ENCODE results near the gene DUSP7. TPM values are rescaled to one million over a fixed set of nuclear protein-coding genes. Genes with fewer than 3 reads are reported as not detected.

The DUSP7 gene
- total RNA-seq, 2 experiments from 2014 or later, result 17.1 to 20.3 TPM

DNA sequence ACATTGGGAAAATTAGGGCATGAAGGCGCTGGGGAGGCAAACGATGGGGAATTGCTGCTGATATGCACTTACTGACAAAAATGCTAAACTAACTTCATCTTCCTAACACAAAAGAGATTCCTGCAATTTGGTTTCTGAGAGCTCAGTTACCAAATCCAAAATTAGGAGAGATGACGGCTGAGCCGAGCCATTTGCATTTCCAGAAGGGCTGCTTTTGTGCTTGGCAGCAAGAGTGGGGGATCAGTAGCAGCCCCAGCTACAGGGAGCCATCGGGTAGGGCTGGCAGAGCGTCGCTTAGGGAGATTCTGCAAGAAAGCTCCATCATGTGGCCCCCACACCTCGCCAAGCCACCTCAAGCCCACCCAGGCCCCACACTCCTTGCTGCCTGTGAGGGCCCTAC lies 16.1 kb upstream of the DUSP7 start:
- Mint-ChIP-seq H3K27ac (no peak overlapping the region), H3K36me3 (ENCODE audit: low read depth) (no peaks in the 10 kb centered on the region), H3K4me1 (no peaks in the 10 kb centered on the region), H3K9me3 (ENCODE audit: low read depth) (no peaks in the 10 kb centered on the region), H3K27me3 (no peaks in the 10 kb centered on the region), H3K4me3 (no peak overlapping the region)
- CTCF ChIA-PET, result no interaction called here
- POLR2A ChIA-PET, result no interaction called here
- DNase-seq, result no peak
- intact Hi-C loops (cut with DNase I, micrococcal nuclease), result no loop called here
- ATAC-seq, result no peak

DNA sequence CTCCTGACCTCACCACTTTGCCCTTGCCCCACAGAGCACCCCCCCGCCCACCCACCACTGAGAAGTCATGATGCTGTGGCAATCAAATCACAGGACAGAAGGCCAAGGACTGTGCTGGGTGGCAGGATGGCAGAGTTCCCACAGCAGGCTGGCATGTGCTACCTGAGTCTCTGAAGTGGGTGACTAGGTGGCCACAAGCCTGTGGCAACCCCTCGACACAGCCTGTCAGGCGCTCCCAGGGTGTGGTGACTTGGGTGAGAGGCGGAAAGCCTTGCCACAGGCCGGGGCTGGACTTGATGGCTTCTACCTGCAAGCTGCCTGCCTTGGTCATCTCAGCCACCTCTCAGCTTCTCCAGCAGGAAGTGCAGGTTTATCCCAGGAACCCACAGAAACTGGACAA lies 15.6 kb upstream of the DUSP7 start:
- no peak for ATAC-seq
- no peaks in the 10 kb centered on the region for H3K9me3 Mint-ChIP-seq (ENCODE audit: low read depth)

DNA sequence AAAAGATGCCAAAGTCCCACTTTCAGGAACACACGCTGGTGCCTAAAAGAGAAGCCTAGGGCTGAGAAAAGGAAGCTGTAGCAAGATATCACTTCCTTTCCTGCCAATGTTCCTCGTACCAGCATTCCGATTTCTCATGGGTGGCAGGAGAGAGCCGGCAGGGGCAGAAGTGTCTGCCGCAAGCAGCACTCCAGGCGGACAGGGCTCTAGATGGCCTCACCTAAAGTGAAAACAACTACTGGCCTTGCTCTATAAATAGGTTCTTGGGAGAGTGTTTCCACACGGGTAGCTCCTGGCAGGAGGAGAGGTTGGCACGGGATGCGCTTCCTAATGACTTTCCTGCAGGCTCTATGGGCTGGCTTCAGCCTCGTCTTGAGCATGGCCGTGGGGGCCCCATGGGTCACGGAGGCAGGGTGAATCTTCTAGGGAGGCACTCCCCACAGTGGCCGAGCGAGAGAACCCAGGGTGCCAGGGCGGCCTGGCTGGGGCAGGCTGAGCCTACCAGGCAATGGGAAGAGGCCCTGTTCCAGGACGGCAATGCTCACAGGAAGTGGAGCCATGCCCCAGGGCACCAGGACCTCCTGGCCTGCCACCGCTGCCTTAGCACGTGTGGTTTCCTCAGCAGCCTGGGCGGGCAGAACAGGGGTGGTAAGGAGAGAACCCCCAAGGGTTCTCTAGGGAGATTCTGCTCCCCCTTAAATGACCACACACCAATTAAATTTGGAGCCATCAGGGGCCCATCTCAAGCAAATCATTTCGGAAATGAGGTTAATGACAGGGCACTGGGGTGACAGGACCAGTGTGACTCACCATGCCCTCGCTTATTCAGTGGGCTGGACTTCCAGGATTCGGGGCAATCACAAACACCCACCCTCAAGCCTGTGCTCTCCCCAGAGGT lies 14.6 kb upstream of the DUSP7 start:
- Mint-ChIP-seq H3K27me3 (no peaks in the 10 kb centered on the region), H3K9me3 (ENCODE audit: low read depth) (no peaks in the 10 kb centered on the region), H3K4me3 (no peak overlapping the region), H3K36me3 (ENCODE audit: low read depth) (no peaks in the 10 kb centered on the region), H3K4me1 (no peaks in the 10 kb centered on the region), H3K27ac (no peak overlapping the region)
- DNase-seq (no peak), ATAC-seq (no peak)
- ChIA-PET CTCF (no interaction called here), POLR2A (no interaction called here)
- intact Hi-C loops (cut with DNase I, micrococcal nuclease), result no loop called here

More for the DNA sequence above, 15.6 kb upstream of the DUSP7 start:
- no peak for DNase-seq
- no peak overlapping the region for H3K27ac Mint-ChIP-seq
- no peaks in the 10 kb centered on the region for H3K36me3 Mint-ChIP-seq (ENCODE audit: low read depth)
- no peak overlapping the region for H3K4me3 Mint-ChIP-seq
- H3K27me3 Mint-ChIP-seq, result no peaks in the 10 kb centered on the region
- no peaks in the 10 kb centered on the region for H3K4me1 Mint-ChIP-seq
- ChIA-PET CTCF (no interaction called here), POLR2A (no interaction called here)
- intact Hi-C loops (cut with DNase I, micrococcal nuclease), result no loop called here

DNA sequence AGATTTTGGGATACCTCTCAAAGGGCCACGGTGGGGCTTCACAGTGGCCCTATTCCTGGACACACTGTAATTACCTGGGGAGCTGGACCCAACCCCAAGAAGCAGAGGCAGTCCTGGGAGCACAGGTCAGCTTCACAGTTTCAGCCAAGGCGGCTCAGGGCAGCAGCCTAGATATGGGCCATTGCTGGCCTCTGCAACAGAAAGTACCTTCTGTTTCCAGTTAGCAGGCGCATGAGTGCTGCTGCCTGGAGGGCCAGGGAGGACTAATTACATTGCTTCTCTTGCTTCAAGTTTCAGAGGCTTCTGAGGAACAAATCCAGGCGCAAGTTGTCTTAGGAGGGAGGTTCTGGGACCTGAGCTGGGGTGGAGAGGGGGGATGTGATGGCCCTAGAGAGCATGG lies 13.5 kb upstream of the DUSP7 start:
- ATAC-seq (no peak), DNase-seq (no peak)
- CTCF ChIA-PET, result interaction anchor here (1.4 to 1.5 kb wide), 2 partner anchors 17 to 57 kb away, joined by 4 read pairs; no protein-coding TSS in a partner anchor
- POLR2A ChIA-PET, result no interaction called here
- H3K4me1 Mint-ChIP-seq, result no peaks in the 10 kb centered on the region
- no peaks in the 10 kb centered on the region for H3K27me3 Mint-ChIP-seq
- H3K9me3 Mint-ChIP-seq (ENCODE audit: low read depth), result no peaks in the 10 kb centered on the region
- H3K27ac Mint-ChIP-seq, result no peak overlapping the region
- intact Hi-C loops (cut with DNase I, micrococcal nuclease), result no loop called here
- no peaks in the 10 kb centered on the region for H3K36me3 Mint-ChIP-seq (ENCODE audit: low read depth)
- no peak overlapping the region for H3K4me3 Mint-ChIP-seq

DNA sequence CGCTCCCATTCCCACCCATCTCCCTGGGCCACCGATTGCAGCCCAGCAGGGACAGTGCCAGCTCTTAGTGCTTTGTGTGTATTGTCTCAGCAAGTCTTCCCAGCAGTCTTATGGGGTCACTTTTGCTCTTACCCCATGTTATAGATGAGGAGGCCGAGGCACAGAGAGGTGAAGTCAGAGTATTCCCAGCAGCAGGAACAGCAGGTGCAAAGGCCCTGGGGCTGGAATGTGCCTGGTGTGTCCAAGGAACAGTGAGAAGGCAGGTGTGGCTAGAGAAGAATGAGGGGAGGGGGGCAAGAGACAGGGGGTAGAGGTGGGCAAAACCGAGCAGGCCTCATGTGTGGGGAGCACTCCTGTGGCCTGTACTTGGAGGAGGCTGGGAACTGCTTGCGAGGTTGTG lies 12.8 kb upstream of the DUSP7 start:
- DNase-seq, result no peak
- H3K27me3 Mint-ChIP-seq, result no peaks in the 10 kb centered on the region

DNA sequence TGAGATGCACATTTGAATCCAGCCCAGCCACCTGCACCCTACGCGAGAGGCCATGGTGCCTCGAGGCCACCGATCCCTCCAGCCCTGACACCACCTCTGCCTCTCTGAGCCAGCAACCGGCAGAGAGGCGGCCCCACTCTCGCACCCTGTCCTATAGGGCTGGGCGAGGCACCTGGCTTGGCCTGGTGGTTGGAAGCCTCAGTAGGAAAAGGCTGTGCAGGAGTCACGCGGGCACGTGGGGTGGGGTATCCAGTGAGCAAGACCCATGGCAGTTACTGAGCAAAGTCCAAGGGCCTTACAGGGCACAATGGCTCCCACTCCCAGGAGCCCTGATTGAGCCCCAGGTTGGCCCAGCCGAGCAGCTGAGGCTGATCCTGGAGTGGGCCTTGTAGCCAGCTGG lies 12.4 kb upstream of the DUSP7 start:
- Mint-ChIP-seq H3K36me3 (ENCODE audit: low read depth) (no peaks in the 10 kb centered on the region), H3K9me3 (ENCODE audit: low read depth) (no peaks in the 10 kb centered on the region), H3K4me1 (no peaks in the 10 kb centered on the region), H3K27me3 (no peaks in the 10 kb centered on the region), H3K4me3 (no peak overlapping the region), H3K27ac (no peak overlapping the region)
- ChIA-PET POLR2A (interaction anchor here (0.6 kb wide), 1 partner anchor 52 kb away, joined by 5 read pairs; no protein-coding TSS in a partner anchor), CTCF (interaction anchor here (1.4 to 1.5 kb wide), 2 partner anchors 18 to 56 kb away, joined by 4 read pairs; no protein-coding TSS in a partner anchor)
- intact Hi-C loops (cut with DNase I, micrococcal nuclease), result no loop called here
- DNase-seq (no peak), ATAC-seq (no peak)

More for the DNA sequence above, 12.8 kb upstream of the DUSP7 start:
- H3K36me3 Mint-ChIP-seq (ENCODE audit: low read depth), result no peaks in the 10 kb centered on the region
- ChIA-PET CTCF (interaction anchor here (1.4 to 1.5 kb wide), 2 partner anchors 17 to 57 kb away, joined by 4 read pairs; no protein-coding TSS in a partner anchor), POLR2A (interaction anchor here (0.6 kb wide), 1 partner anchor 52 kb away, joined by 5 read pairs; no protein-coding TSS in a partner anchor)
- H3K4me1 Mint-ChIP-seq, result no peaks in the 10 kb centered on the region
- no peak overlapping the region for H3K4me3 Mint-ChIP-seq
- H3K9me3 Mint-ChIP-seq (ENCODE audit: low read depth), result no peaks in the 10 kb centered on the region
- no peak overlapping the region for H3K27ac Mint-ChIP-seq
- intact Hi-C loops (cut with DNase I, micrococcal nuclease), result no loop called here
- ATAC-seq, result no peak

DNA sequence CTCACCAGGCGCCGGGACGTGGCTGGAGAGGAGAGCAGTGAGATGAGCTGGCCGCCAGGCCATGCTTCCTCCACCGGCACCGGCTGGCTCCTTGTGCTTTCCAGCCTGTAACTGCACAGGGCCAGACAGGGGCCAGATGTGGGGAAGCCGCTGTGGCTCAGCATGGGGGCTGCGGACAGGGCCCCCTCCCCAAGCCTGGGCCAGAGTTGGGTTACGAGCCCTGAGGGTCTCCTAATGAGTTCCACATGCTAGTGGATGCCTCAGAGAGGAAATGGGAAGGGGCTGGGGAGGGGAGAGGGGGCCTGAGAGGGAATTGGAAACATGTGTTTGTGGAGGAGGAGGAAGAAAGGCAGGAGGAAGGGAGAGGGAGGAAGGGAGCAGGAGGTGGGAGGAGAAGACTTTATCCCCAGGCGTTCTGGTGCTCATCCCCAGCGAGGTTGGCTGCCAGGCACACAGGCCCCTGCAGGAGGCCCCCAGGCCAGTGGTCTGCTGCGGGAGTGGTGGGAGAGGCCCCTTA lies 11.7 kb upstream of the DUSP7 start:
- intact Hi-C loops (cut with DNase I, micrococcal nuclease), result no loop called here
- CTCF ChIA-PET, result interaction anchor here (0.6 kb wide), 1 partner anchor 504 kb away, joined by 3 read pairs; no protein-coding TSS in a partner anchor
- H3K27ac Mint-ChIP-seq, result no peak overlapping the region
- no peak for DNase-seq
- no peaks in the 10 kb centered on the region for H3K27me3 Mint-ChIP-seq
- POLR2A ChIA-PET, result interaction anchor here (0.8 kb wide), 1 partner anchor 15 kb away, joined by 5 read pairs; no protein-coding TSS in a partner anchor
- H3K4me3 Mint-ChIP-seq, result no peak overlapping the region
- H3K36me3 Mint-ChIP-seq (ENCODE audit: low read depth), result no peaks in the 10 kb centered on the region
- no peaks in the 10 kb centered on the region for H3K4me1 Mint-ChIP-seq
- no peak for ATAC-seq
- H3K9me3 Mint-ChIP-seq (ENCODE audit: low read depth), result no peaks in the 10 kb centered on the region

DNA sequence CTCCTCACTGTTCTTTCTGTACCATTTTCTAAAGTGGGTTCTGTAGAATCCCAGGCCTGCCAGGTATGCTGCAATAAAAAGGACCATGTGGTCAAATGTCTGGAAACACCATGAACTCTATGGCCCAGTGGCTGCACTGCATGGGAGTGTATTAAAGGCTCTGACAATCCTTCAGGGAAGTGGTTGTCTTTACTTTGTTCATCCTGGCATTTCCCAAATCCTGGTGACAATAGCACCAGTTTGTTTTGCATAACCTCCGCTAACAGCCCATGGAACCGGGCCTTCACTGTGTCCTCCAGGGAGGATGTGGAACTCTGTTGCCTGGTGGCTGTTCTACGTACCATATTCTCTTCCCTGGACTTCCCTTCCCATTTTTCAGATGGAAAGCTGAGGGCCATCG lies 11.2 kb upstream of the DUSP7 start:
- H3K27ac Mint-ChIP-seq, result no peak overlapping the region
- DNase-seq, result no peak
- H3K4me1 Mint-ChIP-seq, result no peaks in the 10 kb centered on the region
- ATAC-seq, result no peak
- intact Hi-C loops (cut with DNase I, micrococcal nuclease), result no loop called here
- H3K36me3 Mint-ChIP-seq (ENCODE audit: low read depth), result no peaks in the 10 kb centered on the region
- POLR2A ChIA-PET, result interaction anchor here (0.8 kb wide), 1 partner anchor 15 kb away, joined by 5 read pairs; no protein-coding TSS in a partner anchor
- no peak overlapping the region for H3K4me3 Mint-ChIP-seq
- H3K9me3 Mint-ChIP-seq (ENCODE audit: low read depth), result no peaks in the 10 kb centered on the region
- CTCF ChIA-PET, result interaction anchor here (0.6 to 0.9 kb wide), 2 partner anchors 76 to 504 kb away, joined by 3 read pairs; no protein-coding TSS in a partner anchor
- H3K27me3 Mint-ChIP-seq, result no peaks in the 10 kb centered on the region

DNA sequence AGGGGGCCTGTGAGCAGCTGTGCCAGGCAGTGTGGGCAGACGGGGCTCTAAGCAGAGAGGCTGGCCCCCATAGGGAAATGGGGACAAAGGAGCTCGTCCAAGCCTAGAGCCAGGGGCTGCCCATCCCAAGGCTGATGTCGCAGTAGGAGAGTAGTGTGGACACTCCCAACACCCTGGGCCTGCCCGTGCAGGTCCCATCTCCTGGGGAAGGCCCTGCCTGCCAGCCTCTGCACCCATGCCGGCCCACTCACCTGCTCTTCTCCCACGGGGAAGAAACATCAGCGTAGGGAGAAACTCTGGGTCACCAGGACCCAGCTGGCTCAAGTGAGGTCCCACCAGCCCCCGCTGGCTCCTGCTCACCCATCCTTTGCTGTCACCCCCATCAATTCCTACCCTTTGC lies 10.7 kb upstream of the DUSP7 start:
- H3K27ac Mint-ChIP-seq, result no peak overlapping the region

DNA sequence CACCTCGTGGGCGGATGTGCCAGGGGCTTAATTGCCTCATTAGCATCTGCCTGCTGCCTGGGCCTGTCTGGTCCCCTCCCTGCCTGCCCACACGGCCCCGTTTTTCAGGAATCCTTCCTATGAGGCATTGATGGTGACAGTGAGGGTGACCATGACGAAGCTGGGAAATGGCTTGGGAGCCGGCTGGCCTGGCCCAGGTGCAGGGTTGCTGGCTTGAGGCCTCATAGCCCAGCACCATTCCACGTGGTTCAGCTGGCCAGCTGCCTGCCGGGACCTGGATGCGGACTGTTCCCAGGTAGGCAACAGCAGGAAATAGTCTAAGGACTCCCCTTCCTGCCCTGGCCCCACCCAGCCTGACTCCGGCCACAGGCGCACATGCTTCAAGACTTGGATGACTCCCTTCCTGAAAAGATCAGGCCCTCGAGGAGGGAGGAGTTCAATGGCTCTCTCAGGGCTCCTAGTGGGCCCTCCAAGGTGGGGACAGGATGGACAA lies 8.9 kb upstream of the DUSP7 start:
- H3K9me3 Mint-ChIP-seq (ENCODE audit: low read depth), result no peaks in the 10 kb centered on the region
- no peak overlapping the region for H3K4me3 Mint-ChIP-seq
- H3K27ac Mint-ChIP-seq, result no peak overlapping the region
- CTCF ChIA-PET, result no interaction called here
- ATAC-seq, result no peak
- POLR2A ChIA-PET, result no interaction called here
- DNase-seq, result no peak
- no peaks in the 10 kb centered on the region for H3K36me3 Mint-ChIP-seq (ENCODE audit: low read depth)
- H3K4me1 Mint-ChIP-seq, result no peaks in the 10 kb centered on the region
- H3K27me3 Mint-ChIP-seq, result no peaks in the 10 kb centered on the region
- intact Hi-C loops (cut with DNase I, micrococcal nuclease), result no loop called here

More for the DNA sequence above, 10.7 kb upstream of the DUSP7 start:
- intact Hi-C loops (cut with DNase I, micrococcal nuclease), result no loop called here
- DNase-seq, result no peak
- ChIA-PET CTCF (interaction anchor here (0.9 kb wide), 1 partner anchor 77 kb away, joined by 3 read pairs; no protein-coding TSS in a partner anchor), POLR2A (interaction anchor here (0.8 kb wide), 1 partner anchor 14 kb away, joined by 5 read pairs; no protein-coding TSS in a partner anchor)
- Mint-ChIP-seq H3K4me1 (no peaks in the 10 kb centered on the region), H3K36me3 (ENCODE audit: low read depth) (no peaks in the 10 kb centered on the region), H3K27me3 (no peaks in the 10 kb centered on the region), H3K4me3 (no peak overlapping the region), H3K9me3 (ENCODE audit: low read depth) (no peaks in the 10 kb centered on the region)
- no peak for ATAC-seq

DNA sequence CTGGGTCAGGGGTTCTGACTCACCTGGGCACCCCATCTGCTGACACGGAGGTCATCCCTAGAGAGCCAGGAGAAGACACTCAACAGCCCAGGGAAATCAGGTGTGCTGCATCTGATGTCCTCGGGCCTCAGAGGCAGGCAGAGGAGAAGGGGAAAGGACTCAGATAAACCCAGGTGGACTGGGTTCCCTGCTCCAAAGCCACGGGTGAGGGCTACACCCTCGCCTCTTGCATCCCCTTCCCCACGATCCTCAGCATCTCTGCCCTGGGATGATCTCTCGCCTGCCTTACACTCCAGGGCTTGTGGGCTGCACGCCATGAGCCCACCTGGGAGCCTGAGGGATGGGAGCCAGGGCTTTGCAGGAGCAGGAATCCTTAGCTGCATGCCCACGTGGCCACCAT lies 8.2 kb upstream of the DUSP7 start:
- H3K4me1 Mint-ChIP-seq, result no peaks in the 10 kb centered on the region
- intact Hi-C loops (cut with DNase I, micrococcal nuclease), result no loop called here
- ChIA-PET CTCF (no interaction called here), POLR2A (no interaction called here)
- no peaks in the 10 kb centered on the region for H3K9me3 Mint-ChIP-seq (ENCODE audit: low read depth)
- no peaks in the 10 kb centered on the region for H3K36me3 Mint-ChIP-seq (ENCODE audit: low read depth)
- DNase-seq (no peak), ATAC-seq (no peak)
- no peak overlapping the region for H3K27ac Mint-ChIP-seq
- no peak overlapping the region for H3K4me3 Mint-ChIP-seq
- no peaks in the 10 kb centered on the region for H3K27me3 Mint-ChIP-seq

All from activated CD4-positive, alpha-beta T cell treated with anti-CD3 and anti-CD28 coated beads for 36 hours (primary cell).